Hepatocyte (in vitro differentiated cells): ENCODE results near the gene TIMM50. TPM values are rescaled to one million over a fixed set of nuclear protein-coding genes. Genes with fewer than 3 reads are reported as not detected.

Experiments used
- DNase-seq: peaks from one replicate; pipeline ENCODE4 v3.0.0-alpha.2; 2016; ENCODE audit warnings: low spot score
- H2AFZ ChIP-seq: fragments of 200-600 bp; sonication (generic); 2 replicates; pipeline ENCODE4 v1.6.0; 2016; ENCODE audit warnings: antibody characterized with exemption, mild to moderate bottlenecking
- H3K27ac ChIP-seq: fragments of 200-600 bp; sonication (generic); 2 replicates; pipeline ENCODE4 v1.5.1; 2016; ENCODE audit warnings: mild to moderate bottlenecking
- H3K27me3 ChIP-seq: fragments of 200-600 bp; sonication (generic); 2 replicates; pipeline ENCODE4 v1.6.1; 2016
- H3K36me3 ChIP-seq: fragments of 200-600 bp; sonication (generic); replicated peaks from 2 replicates; pipeline ENCODE4 v1.5.1; 2016; ENCODE audit warnings: low read depth; ENCODE audit not compliant: insufficient read depth
- H3K4me1 ChIP-seq: fragments of 200-600 bp; sonication (generic); 2 replicates; pipeline ENCODE4 v1.5.1; 2016; ENCODE audit warnings: mild to moderate bottlenecking, moderate library complexity; ENCODE audit not compliant: insufficient read depth
- H3K4me2 ChIP-seq: fragments of 200-600 bp; sonication (generic); 2 replicates; pipeline ENCODE4 v1.6.0; 2016
- H3K4me3 ChIP-seq: fragments of 200-600 bp; sonication (generic); 2 replicates; pipeline ENCODE4 v1.5.1; 2016; ENCODE audit warnings: mild to moderate bottlenecking
- H3K79me2 ChIP-seq: fragments of 200-600 bp; sonication (generic); 2 replicates; pipeline ENCODE4 v1.6.0; 2017; ENCODE audit warnings: mild to moderate bottlenecking
- H3K9me2 ChIP-seq: fragments of 200-600 bp; sonication (generic); replicated peaks from 2 replicates; pipeline ENCODE4 v1.6.0; 2017; ENCODE audit warnings: mild to moderate bottlenecking; ENCODE audit not compliant: insufficient read depth
- H3K9me3 ChIP-seq: fragments of 200-600 bp; sonication (generic); 2 replicates; pipeline ENCODE4 v1.5.1; 2016; ENCODE audit warnings: low read depth, mild to moderate bottlenecking
- H4K20me1 ChIP-seq: fragments of 200-600 bp; sonication (generic); 2 replicates; pipeline ENCODE4 v1.6.0; 2016; ENCODE audit warnings: mild to moderate bottlenecking; ENCODE audit not compliant: insufficient read depth, poor library complexity, severe bottlenecking
- EZH2 ChIP-seq: fragments of 200-600 bp; sonication (generic); IDR thresholded peaks from 2 replicates; pipeline ENCODE4 v1.6.1; 2016; ENCODE audit warnings: antibody characterized with exemption, mild to moderate bottlenecking, borderline replicate concordance
- EZH2phosphoT487 ChIP-seq: fragments of 200-600 bp; sonication (generic); IDR thresholded peaks from one replicate; pipeline ENCODE4 v1.6.1; 2018; ENCODE audit warnings: antibody characterized with exemption, mild to moderate bottlenecking, low read depth, moderate library complexity; ENCODE audit not compliant: unreplicated experiment, severe bottlenecking
- WGBS: methylation state at CpG from one replicate; pipeline ENCODE4 v1.1.6; 2016; ENCODE audit warnings: low lambda C conversion rate; ENCODE audit errors: missing lambda C conversion rate; 5-methylcytosine and 5-hydroxymethylcytosine counted together
- polyA plus RNA-seq: library from polyadenylated mRNA; unstranded; fragments of >200 nt; fragmentation: Nextera tagmentation; extraction: Ambion mirVana; gene quantifications from 2 replicates; pipeline ENCODE4 v1.2.1, GENCODE V29; 2016
- total RNA-seq: library from RNA; depleted of rRNA; stranded (reverse); fragments of >200 nt; gene quantifications from 2 replicates; pipeline ENCODE4 v1.2.3, GENCODE V29; 2014
- TF ChIP-seq, protein P1 (sequence below): fragments of 200-600 bp; sonication (generic); IDR thresholded peaks from 2 replicates; pipeline ENCODE4 v1.5.1; 2016; ENCODE audit warnings: antibody characterized with exemption, mild to moderate bottlenecking; ENCODE audit not compliant: poor library complexity

The TIMM50 gene
- total and polyA plus RNA-seq, 2 experiments from 2014 or later, result 57.2 to 61.7 TPM

DNA sequence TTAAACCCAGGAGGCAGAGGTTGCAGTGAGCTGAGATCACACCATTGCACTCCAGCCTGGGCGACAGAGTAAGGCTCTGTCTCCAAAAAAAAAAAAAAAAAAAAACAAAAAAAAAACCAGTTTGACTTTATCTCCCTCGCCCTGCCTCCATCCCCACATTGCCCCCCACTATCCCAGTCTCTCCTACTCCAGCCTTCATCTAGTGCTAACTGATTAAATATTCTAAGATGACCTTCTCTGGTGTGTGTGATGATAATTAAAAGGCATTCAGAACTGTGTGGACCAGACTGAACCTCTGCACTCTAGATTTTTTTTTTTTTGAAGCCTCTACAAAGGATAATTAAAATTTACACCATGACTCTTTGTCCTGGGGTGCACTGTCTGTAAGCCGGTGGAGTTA is 12.2 kb downstream of the TIMM50 start:
- Histone ChIP-seq H3K9me2 (no peaks in the 10 kb centered on the region), H3K27ac (no peak overlapping the region), H3K4me2 (no peak overlapping the region), H3K4me3 (no peak overlapping the region), H3K9me3 (no peaks in the 10 kb centered on the region), H3K27me3 (peaks cover 17% of the 10 kb centered on the region), H4K20me1 (no peaks in the 10 kb centered on the region), H2AFZ (no peak overlapping the region), H3K36me3 (no peaks in the 10 kb centered on the region), H3K79me2 (no peaks in the 10 kb centered on the region), H3K4me1 (no peaks in the 10 kb centered on the region)
- no peak for DNase-seq
- TF ChIP-seq, protein P1, sequence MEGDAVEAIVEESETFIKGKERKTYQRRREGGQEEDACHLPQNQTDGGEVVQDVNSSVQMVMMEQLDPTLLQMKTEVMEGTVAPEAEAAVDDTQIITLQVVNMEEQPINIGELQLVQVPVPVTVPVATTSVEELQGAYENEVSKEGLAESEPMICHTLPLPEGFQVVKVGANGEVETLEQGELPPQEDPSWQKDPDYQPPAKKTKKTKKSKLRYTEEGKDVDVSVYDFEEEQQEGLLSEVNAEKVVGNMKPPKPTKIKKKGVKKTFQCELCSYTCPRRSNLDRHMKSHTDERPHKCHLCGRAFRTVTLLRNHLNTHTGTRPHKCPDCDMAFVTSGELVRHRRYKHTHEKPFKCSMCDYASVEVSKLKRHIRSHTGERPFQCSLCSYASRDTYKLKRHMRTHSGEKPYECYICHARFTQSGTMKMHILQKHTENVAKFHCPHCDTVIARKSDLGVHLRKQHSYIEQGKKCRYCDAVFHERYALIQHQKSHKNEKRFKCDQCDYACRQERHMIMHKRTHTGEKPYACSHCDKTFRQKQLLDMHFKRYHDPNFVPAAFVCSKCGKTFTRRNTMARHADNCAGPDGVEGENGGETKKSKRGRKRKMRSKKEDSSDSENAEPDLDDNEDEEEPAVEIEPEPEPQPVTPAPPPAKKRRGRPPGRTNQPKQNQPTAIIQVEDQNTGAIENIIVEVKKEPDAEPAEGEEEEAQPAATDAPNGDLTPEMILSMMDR, result no peak
- TF ChIP-seq EZH2phosphoT487, result no peak
- TF ChIP-seq EZH2, result no peak
- WGBS, result 85% methylated on average over 3 of the region's 3 CpGs

DNA sequence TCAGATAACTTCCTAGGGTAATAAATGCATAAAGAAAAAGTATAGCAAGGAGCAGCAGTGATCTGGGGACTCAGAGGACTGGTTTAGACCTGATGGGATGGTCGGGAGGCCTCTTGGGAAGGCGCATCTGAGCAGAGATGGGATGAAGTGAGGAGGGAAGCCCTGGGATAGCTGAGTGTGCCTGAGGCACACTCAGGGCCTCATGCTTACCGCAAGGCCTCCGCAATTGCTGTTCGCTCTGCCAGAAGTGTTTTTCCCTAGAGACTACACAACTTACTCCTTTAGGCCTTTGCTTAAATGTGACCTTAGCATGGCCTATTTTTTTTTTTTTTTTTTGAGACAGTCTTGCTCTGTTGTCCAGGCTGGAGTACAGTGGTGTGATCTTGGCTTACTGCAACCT is 14.0 kb downstream of the TIMM50 start:
- Histone ChIP-seq H2AFZ (no peak overlapping the region), H3K27me3 (peaks cover 36% of the 10 kb centered on the region), H3K4me1 (peaks cover 12% of the 10 kb centered on the region), H3K9me2 (no peaks in the 10 kb centered on the region), H3K4me2 (no peak overlapping the region), H3K4me3 (no peak overlapping the region), H3K27ac (no peak overlapping the region), H3K9me3 (no peaks in the 10 kb centered on the region), H4K20me1 (no peaks in the 10 kb centered on the region), H3K36me3 (no peaks in the 10 kb centered on the region), H3K79me2 (no peaks in the 10 kb centered on the region)
- WGBS, result 89% methylated on average over 5 of the region's 5 CpGs
- no peak for DNase-seq
- no peak for TF ChIP-seq EZH2phosphoT487
- TF ChIP-seq, protein P1, result no peak
- TF ChIP-seq EZH2, result no peak

DNA sequence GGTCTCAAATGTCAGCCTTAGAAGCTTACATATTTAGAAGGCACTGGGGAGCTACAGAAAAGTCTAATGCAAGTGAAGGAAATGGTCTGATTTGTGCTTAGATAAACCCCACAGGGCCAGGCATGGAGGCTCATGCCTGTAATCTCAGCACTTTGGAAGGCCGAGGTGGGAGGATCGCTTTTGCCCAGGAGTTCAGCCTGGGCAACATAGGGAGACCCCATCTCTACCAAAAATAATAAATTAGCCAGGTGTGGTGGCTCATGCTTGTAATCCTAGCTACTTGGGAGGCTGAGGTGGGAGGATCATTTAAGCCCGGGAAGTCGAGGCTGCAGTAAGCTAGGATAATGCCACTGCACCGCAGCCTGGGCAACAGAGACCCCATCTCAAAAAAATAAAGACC is 15.4 kb downstream of the TIMM50 start:
- peaks cover 12% of the 10 kb centered on the region for H3K4me1 ChIP-seq
- H3K79me2 ChIP-seq, result no peaks in the 10 kb centered on the region
- DNase-seq, result no peak
- H3K36me3 ChIP-seq, result no peaks in the 10 kb centered on the region
- TF ChIP-seq EZH2 (no peak), EZH2phosphoT487 (no peak)
- TF ChIP-seq, protein P1, result no peak
- no peak overlapping the region for H3K4me2 ChIP-seq
- H3K27me3 ChIP-seq, result peaks cover 48% of the 10 kb centered on the region
- no peaks in the 10 kb centered on the region for H4K20me1 ChIP-seq
- WGBS, result 94% methylated on average over 5 of the region's 5 CpGs
- H3K9me3 ChIP-seq, result no peaks in the 10 kb centered on the region
- no peak overlapping the region for H3K4me3 ChIP-seq
- no peak overlapping the region for H3K27ac ChIP-seq
- no peak overlapping the region for H2AFZ ChIP-seq
- H3K9me2 ChIP-seq, result no peaks in the 10 kb centered on the region

DNA sequence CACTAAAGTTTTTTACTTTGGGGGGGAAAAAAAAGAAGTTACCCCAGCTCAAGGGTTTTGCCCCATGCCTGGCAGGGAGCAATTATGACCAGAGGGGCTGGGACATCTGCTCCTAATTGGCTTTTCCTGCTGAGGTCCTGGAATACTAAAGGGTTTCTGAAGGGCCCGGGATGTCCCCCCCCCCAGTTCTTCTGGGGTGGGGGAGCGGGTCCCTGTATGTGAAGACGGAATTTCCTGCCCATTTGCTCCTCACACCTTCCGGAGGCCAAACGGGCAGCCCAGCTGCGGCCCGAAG is 17.0 kb downstream of the TIMM50 start:
- H3K27ac ChIP-seq, result no peak overlapping the region
- peaks cover 12% of the 10 kb centered on the region for H3K4me1 ChIP-seq
- H3K4me2 ChIP-seq, result peak overlapping the region; percentile 78
- H3K36me3 ChIP-seq, result no peaks in the 10 kb centered on the region
- peak overlapping the region; percentile 55 for H2AFZ ChIP-seq
- H3K79me2 ChIP-seq, result no peaks in the 10 kb centered on the region
- no peak overlapping the region for H3K4me3 ChIP-seq
- no peaks in the 10 kb centered on the region for H3K9me2 ChIP-seq
- WGBS, result 0% methylated on average over 7 of the region's 7 CpGs
- H3K9me3 ChIP-seq, result no peaks in the 10 kb centered on the region
- no peaks in the 10 kb centered on the region for H4K20me1 ChIP-seq
- DNase-seq, result no peak
- H3K27me3 ChIP-seq, result peaks cover 59% of the 10 kb centered on the region
- no peak for TF ChIP-seq EZH2phosphoT487
- TF ChIP-seq EZH2, result no peak
- TF ChIP-seq, protein P1, result no peak
